Islet of Langerhans (tissue), 1 donor: ENCODE measurements around the gene KCNA10.
"Not testable (repeated sequence)": the region's sequence is repeated elsewhere in the genome, so short reads cannot be mapped to it uniquely, and the experiment has no call there.

ENCODE experiments used
- FAIRE-seq: peaks from one replicate; lab custom pipeline; 2011; peaks lifted over from hg19 to GRCh38; lab: Jason Lieb, UNC

The KCNA10 gene

GRCh38 chr1:110533230-110533629 is 14.3 kb upstream of the KCNA10 start:
- no peak for FAIRE-seq

GRCh38 chr1:110529011-110529410 is 10.0 kb upstream of the KCNA10 start:
- no peak for FAIRE-seq

GRCh38 chr1:110526201-110526780 is 7.3 kb upstream of the KCNA10 start:
- FAIRE-seq: no peak

GRCh38 chr1:110525249-110525595 is 6.2 kb upstream of the KCNA10 start:
- no peak for FAIRE-seq

- FAIRE-seq: no peak
Measured at GRCh38 chr1:110524311-110525248, 5.6 kb upstream of the KCNA10 start.

- no peak for FAIRE-seq
Measured at GRCh38 chr1:110523011-110523410, 4.0 kb upstream of the KCNA10 start.

GRCh38 chr1:110522560-110522959 is 3.6 kb upstream of the KCNA10 start:
- FAIRE-seq: no peak

GRCh38 chr1:110520827-110521226 is 1.9 kb upstream of the KCNA10 start:
- no peak for FAIRE-seq

- no peak for FAIRE-seq
Measured at GRCh38 chr1:110515891-110516290, 3.1 kb downstream of the KCNA10 start.

- no peak for FAIRE-seq
Measured at GRCh38 chr1:110515041-110515440, 3.9 kb downstream of the KCNA10 start.

GRCh38 chr1:110513511-110513910 is 5.5 kb downstream of the KCNA10 start:
- no peak for FAIRE-seq

- FAIRE-seq: no peak
Measured at GRCh38 chr1:110511436-110511835, 7.5 kb downstream of the KCNA10 start.

GRCh38 chr1:110510921-110511320 is 8.1 kb downstream of the KCNA10 start:
- FAIRE-seq: not testable (repeated sequence)

GRCh38 chr1:110509655-110510054 is 9.3 kb downstream of the KCNA10 start:
- FAIRE-seq: no peak

- no peak for FAIRE-seq
Measured at GRCh38 chr1:110508028-110508940, 10.7 kb downstream of the KCNA10 start.

- FAIRE-seq: no peak
Measured at GRCh38 chr1:110506541-110506940, 12.4 kb downstream of the KCNA10 start.

GRCh38 chr1:110505596-110505995 is 13.4 kb downstream of the KCNA10 start:
- FAIRE-seq: no peak

GRCh38 chr1:110504226-110504625 is 14.7 kb downstream of the KCNA10 start:
- no peak for FAIRE-seq

GRCh38 chr1:110503471-110503870 is 15.5 kb downstream of the KCNA10 start:
- FAIRE-seq: no peak

GRCh38 chr1:110502402-110503151 is 16.4 kb downstream of the KCNA10 start:
- FAIRE-seq: no peak

GRCh38 chr1:110501488-110502132 is 17.4 kb downstream of the KCNA10 start:
- no peak for FAIRE-seq
